ENCODE results near the gene TLDC2. TPM values are rescaled to one million over a fixed set of nuclear protein-coding genes. Genes with fewer than 3 reads are reported as not detected.

The TLDC2 gene
- total and polyA plus RNA-seq, 12 donors = 0.10 to 0.33 (median 0.26) TPM; not detected in 8

- Histone ChIP-seq H3K36me3 (replicated peaks in 1 of 2) (no peaks in the 10 kb centered on the region), H3K27ac (no peak overlapping the region), H3K4me3 (no peak overlapping the region), H3K27me3 (no peaks in the 10 kb centered on the region), H3K9me3 (replicated peaks in 1 of 3) (no peaks in the 10 kb centered on the region), H3K4me1 (replicated peaks in 1 of 2) (no peaks in the 10 kb centered on the region)
- no peak for TF ChIP-seq CTCF (IDR thresholded peaks at IDR 0.05)
- TF ChIP-seq POLR2A (IDR thresholded peaks at IDR 0.05) = no peak
- 72 to 90% (median 81%) methylated on average over 8 to 10 of the region's 10 CpGs for WGBS, 4 donors
- intact Hi-C loops (cut with DNase I) = no loop called here
- DNase-seq = no peak
These were observed 3.0 kb downstream of the TLDC2 start for GRCh38 chr20:36878941-36879340.

DNA sequence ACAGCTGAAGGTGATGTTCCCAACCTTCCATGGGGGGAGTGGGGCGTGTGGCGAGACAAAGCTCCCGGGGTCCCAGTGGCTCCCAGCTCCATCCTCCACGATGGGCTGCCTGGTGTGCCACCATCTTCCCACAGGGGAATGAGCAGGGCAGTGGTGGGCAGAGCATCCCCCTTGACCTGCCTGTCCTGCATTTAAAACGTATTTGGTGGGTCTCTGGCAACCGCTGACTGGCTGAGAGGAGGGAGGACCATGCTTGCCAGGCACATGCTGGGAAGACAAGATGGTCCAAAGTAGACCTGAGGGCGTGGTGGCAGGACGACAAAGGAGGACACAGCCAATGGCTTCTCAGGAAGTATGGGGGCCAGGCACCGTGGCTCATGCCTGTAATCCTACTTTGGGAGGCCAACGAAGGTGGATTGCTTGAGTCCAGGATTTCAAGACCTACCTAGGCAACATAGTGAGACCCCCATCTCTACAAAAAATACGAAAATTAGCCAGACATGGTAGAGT is 4.9 kb downstream of the TLDC2 start:
- Histone ChIP-seq H3K27me3 (no peaks in the 10 kb centered on the region), H3K36me3 (replicated peaks in 1 of 2) (no peaks in the 10 kb centered on the region), H3K4me3 (no peak overlapping the region), H3K27ac (no peak overlapping the region), H3K4me1 (replicated peaks in 1 of 2) (no peaks in the 10 kb centered on the region), H3K9me3 (replicated peaks in 1 of 3) (no peaks in the 10 kb centered on the region)
- intact Hi-C loops (cut with DNase I) = no loop called here
- no peak for TF ChIP-seq POLR2A (IDR thresholded peaks at IDR 0.05)
- TF ChIP-seq CTCF (IDR thresholded peaks at IDR 0.05) = no peak
- DNase-seq = no peak
- 87 to 92% (median 90%) methylated on average over 9 to 11 of the region's 11 CpGs for WGBS, 4 donors

DNA sequence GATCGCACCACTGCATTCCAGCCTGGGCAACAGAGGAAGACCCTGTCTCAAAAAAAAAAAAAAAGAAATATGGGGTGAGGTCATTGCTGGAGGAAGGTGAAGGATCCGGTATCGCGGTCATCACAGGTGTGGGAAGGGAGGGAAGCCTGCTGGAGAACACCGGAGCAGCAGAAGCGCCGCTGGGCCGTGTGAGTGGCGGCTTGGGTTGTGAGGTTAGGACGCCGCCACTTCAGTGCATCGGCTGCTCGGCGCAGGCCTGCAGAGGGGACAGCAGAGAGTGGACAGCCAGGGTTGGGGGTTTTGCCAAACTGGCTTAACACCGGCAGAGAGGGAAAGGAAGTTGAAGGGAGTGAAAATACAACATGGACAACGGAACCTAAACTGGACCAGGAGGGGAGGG is 5.4 kb downstream of the TLDC2 start:
- intact Hi-C loops (cut with DNase I) = no loop called here
- Histone ChIP-seq H3K27me3 (no peaks in the 10 kb centered on the region), H3K9me3 (replicated peaks in 1 of 3) (no peaks in the 10 kb centered on the region), H3K4me1 (replicated peaks in 1 of 2) (no peaks in the 10 kb centered on the region), H3K4me3 (no peak overlapping the region), H3K36me3 (replicated peaks in 1 of 2) (no peaks in the 10 kb centered on the region), H3K27ac (no peak overlapping the region)
- TF ChIP-seq POLR2A (IDR thresholded peaks at IDR 0.05) = no peak
- no peak for TF ChIP-seq CTCF (IDR thresholded peaks at IDR 0.05)
- no peak for DNase-seq
- 89 to 94% (median 91%) methylated on average over 16 of the region's 16 CpGs for WGBS, 4 donors

- WGBS, 4 donors = 75 to 84% (median 80%) methylated on average over 4 of the region's 4 CpGs
- Histone ChIP-seq H3K27ac (no peak overlapping the region), H3K9me3 (replicated peaks in 1 of 3) (no peaks in the 10 kb centered on the region), H3K4me1 (replicated peaks in 1 of 2) (peaks cover 0 to 2% of the 10 kb centered on the region in 2 donors), H3K4me3 (no peak overlapping the region), H3K27me3 (no peaks in the 10 kb centered on the region), H3K36me3 (replicated peaks in 1 of 2) (no peaks in the 10 kb centered on the region)
- intact Hi-C loops (cut with DNase I) = no loop called here
- TF ChIP-seq POLR2A (IDR thresholded peaks at IDR 0.05) (no peak), CTCF (IDR thresholded peaks at IDR 0.05) (no peak)
- no peak for DNase-seq
These were observed 6.0 kb downstream of the TLDC2 start for GRCh38 chr20:36881888-36882287.
